ENCODE results near the gene DTD1. TPM values are rescaled to one million over a fixed set of nuclear protein-coding genes. Genes with fewer than 3 reads are reported as not detected.
"Not testable (repeated sequence)": the region's sequence is repeated elsewhere in the genome, so short reads cannot be mapped to it uniquely, and the experiment has no call there.

The DTD1 gene
- polyA plus RNA-seq, 4 donors: 23.0 to 33.6 (median 29.9) TPM

DNA sequence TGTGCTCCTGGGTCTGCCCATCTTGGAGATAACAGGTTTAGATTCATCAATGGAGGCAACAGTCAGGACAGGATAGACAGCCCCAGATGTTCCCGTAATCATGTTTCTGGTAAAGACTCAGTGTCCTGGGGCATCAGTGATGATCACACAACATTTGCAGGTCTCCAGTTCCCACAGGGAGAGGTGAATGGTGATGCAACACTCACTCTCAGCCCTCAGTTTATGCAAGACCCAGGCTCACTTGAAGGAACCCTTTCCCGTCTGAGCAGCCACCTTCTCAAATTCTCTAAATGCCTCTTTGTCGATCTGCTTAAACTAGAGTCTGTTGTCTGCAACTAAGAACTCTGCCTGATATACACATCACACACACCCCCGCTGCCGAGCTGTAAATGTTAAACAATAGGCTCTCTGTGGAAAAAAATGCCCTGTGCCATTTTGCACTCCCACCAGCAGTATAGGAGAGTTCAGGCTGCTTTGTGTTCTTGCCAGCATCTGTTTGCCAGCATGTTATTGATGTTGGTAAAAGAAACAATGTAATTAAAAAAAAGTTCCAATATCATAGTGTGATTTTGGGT lies 195.6 kb downstream of the DTD1 start:
- no peak for DNase-seq (ENCODE audit: low read depth in 4 of 4, low spot score in 2 of 4)

DNA sequence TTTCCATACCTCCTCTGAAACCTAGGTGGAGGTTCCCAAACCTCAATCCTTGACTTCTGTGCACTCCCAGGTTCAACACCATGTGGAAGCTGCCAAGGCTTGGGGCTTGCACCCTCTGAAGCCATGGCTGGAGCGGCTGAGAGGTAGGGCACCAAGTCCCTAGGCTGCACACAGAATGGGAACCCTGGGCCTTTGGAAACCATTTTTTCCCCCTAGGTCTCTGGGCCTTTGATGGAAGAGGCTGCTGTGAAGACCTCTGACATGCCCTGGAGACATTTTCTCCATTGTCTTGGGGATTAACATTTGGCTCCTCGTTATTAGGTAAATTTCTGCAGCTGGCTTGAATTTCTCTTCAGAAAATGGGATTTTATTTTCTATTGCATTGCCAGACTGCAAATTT lies 199.2 kb downstream of the DTD1 start:
- DNase-seq (ENCODE audit: low read depth in 4 of 4, low spot score in 2 of 4): not testable (repeated sequence)

GRCh38 chr20:18788021-18788420 lies 200.2 kb downstream of the DTD1 start:
- no peak for DNase-seq (ENCODE audit: low read depth in 4 of 4, low spot score in 2 of 4)

GRCh38 chr20:18790787-18791186 lies 202.9 kb downstream of the DTD1 start:
- no peak for DNase-seq (ENCODE audit: low read depth in 4 of 4, low spot score in 2 of 4)

DNA sequence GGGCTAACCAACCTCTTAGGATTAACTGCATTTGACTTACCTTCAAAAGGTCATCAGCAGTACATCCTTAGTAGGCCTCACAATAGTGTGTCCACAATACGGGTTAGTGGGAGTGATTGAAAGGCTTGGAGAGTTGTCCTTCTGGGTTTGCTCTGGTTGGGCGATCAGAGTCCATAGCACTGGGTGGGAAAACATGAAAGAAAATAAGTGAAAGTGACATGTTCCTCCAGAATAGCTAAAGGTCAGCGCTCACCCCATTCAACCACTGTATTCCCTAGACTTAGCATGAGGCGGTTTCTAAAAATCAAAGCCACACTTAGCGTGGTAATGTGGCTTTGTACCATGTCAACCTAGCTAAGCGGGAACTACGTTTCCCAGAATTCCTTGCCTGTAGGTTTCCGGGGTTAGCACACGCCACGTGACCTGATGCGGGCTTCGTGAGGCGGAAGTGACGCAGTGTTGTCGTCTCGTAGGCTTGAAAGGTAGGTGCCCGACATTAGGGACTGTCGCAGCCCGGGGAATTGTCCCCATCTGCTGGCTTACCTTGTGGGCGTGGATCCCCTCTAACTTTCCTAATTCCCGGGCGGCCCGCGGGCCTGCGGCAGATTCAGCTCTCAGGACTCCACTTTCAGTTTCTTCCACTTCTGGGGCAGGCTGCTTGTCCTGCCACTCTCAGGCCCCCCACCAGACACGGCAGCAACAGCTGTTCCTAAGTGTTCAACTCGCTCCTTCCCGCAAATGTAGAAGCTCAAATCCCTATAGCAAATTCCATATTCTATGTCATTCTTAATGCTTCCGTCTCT lies 206.0 kb downstream of the DTD1 start:
- DNase-seq (ENCODE audit: low read depth in 4 of 4, low spot score in 2 of 4): peak; percentile 84 to 93 (median 87)

DNA sequence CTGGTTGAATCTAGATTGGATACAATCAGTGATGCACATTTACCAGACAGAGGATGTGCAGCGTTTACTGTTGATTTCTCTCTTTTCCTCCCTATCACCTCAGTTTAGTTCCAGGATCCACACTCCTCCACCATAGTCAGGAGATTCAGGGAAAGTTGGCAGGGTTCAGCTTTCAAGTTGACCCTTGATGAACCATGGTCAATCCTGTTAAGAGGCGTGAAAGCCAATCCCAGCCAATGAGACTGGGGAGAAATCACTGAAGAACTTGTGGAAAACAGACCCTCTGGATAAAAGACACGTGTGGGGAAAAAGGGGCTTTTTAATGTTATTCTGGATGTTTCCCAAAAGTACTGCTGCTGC lies 206.6 kb downstream of the DTD1 start:
- DNase-seq (ENCODE audit: low read depth in 4 of 4, low spot score in 2 of 4): no peak

GRCh38 chr20:18795366-18795765 lies 207.5 kb downstream of the DTD1 start:
- DNase-seq (ENCODE audit: low read depth in 4 of 4, low spot score in 2 of 4): no peak

DNA sequence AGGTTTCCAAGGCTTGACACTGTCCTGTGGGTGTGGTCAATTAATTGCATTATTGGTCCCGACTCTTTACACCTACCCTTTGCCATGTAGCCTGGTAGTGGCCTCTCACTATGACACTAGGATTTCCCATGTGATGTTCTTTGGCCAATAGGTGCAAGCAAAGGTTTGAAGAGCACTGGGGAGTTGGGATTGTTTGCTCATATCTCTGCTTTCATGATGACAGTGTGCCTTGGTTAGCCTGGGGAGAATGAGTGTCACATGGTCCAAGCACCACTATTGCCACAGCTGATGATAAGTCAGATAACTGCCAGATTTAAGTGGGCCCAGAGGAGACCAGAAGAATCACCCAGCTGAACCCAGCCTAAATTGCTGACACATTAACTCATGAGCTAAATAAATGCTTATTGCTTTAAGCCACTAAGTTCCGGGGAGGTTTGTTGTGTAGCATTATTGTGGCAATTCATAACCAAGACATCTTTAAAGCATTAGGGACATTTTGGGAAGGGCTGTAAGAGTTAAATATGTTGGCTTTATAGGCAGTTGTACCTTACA lies 208.5 kb downstream of the DTD1 start:
- no peak for DNase-seq (ENCODE audit: low read depth in 4 of 4, low spot score in 2 of 4)

- no peak for DNase-seq (ENCODE audit: low read depth in 4 of 4, low spot score in 2 of 4)
These were observed 213.7 kb downstream of the DTD1 start for GRCh38 chr20:18801516-18801915.

DNA sequence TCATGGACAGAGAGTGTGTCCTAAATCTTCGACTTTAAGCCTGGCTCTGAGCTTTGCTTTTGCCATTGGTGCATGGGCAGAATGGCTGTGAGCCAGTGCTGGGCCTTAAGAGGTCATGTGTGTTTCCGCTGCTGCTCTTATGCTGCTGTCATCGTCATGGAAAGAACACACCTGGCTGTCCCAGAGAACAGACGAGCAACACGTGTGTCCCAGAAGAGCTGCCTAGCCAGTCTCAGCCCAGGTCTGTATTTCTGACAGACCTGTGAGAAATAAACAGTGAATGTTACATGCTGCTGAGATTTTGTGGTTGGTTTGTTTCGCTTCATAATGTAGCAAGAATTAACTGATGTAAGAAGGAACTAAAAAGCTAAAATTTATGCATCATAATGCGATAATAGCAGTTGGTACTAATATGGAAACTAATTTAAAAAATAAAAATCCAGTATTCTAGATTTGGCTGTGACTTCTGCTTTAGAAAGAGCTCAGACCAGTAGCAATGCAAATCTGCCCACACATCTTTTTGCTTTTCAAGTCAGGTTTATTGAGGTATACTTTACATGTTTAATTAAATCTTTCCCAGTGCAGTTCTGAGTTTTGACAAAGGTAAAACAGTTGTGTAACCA lies 214.3 kb downstream of the DTD1 start:
- peak in 1 of 4 donors; percentile 13 for DNase-seq (ENCODE audit: low read depth in 4 of 4, low spot score in 2 of 4)

DNA sequence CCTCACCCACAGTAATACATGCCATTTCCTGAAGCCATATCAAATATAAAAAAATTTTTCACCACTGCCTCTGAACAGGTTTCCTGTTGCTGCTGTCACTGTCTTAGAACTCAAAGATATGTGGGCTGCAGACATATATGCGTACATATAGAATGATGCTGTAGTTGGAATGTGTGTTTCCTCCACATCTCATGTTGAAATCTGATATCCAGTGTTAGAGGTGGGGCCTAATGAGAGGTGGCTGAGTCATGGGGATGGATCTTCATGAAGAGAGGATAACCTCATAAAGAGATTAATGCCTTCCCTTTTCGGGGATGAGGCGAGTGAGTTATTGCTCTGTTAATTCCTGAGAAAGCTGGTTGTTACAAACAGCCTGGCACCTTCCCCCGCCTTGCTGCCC lies 218.0 kb downstream of the DTD1 start:
- DNase-seq (ENCODE audit: low read depth in 4 of 4, low spot score in 2 of 4): no peak

GRCh38 chr20:18808712-18809111 lies 220.9 kb downstream of the DTD1 start:
- DNase-seq (ENCODE audit: low read depth in 4 of 4, low spot score in 2 of 4): no peak

DNA sequence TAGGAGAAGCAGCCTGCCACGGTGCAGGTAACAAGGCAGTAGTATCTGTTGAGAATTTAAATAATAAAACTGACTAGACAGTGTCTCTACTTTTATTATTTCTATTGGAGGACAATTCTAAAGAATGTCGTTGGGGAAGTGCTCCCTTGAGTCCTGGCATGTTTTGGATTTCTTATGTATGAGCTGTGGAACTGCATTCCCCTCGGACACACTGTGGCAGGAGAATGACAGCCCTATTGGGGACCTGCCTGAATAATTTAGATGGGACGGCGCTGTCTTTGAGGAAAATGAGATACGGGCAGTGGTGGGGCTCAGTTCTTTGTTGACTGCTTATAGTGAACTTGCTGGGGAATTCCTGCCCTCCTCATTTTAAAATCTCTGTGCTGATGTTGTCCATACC lies 223.3 kb downstream of the DTD1 start:
- no peak for DNase-seq (ENCODE audit: low read depth in 4 of 4, low spot score in 2 of 4)

DNA sequence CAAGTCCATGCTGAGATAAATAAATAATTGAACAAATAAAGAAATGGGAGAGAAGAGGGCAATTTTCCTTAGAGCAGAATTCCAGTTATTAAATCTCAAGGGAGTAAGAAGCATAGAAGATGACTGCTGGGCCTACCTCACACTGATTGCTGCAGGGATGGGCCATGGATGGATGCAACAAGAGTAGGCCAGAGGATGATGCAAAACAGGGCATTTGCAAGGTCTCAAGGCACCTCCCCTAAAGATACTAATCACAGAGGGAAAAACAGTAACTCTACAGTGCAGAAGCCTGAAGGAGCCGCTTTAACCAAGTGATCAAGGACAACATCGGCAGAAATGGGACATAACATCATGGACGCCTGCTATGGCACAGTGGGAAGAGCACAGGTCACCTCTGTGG lies 224.1 kb downstream of the DTD1 start:
- no peak for DNase-seq (ENCODE audit: low read depth in 4 of 4, low spot score in 2 of 4)

- no peak for DNase-seq (ENCODE audit: low read depth in 4 of 4, low spot score in 2 of 4)
These were observed 225.6 kb downstream of the DTD1 start, which contains the start of gene SCP2D1 for GRCh38 chr20:18813483-18813882. TSS of gene SCP2D1 (plus strand) at chr20:18813783. CDS start at chr20:18813816, 33 bp downstream.

GRCh38 chr20:18815194-18815942 lies 227.5 kb downstream of the DTD1 start:
- DNase-seq (ENCODE audit: low read depth in 4 of 4, low spot score in 2 of 4): no peak

Other genes with a start within 250 kb of the DTD1 start
- 1 to 10 TPM; 5.7 to 9.9 (median 7.0) TPM for gene DZANK1, start 121.0 kb upstream of the DTD1 start, polyA plus RNA-seq (ENCODE audit: insufficient read length in 4 of 4)
- 10 to 100 TPM; 16.2 to 21.6 (median 18.1) TPM for gene POLR3F, start 120.7 kb upstream of the DTD1 start, polyA plus RNA-seq (ENCODE audit: insufficient read length in 4 of 4)
- gene RBBP9, start 90.8 kb upstream of the DTD1 start, polyA plus RNA-seq (ENCODE audit: insufficient read length in 4 of 4): 10 to 100 TPM; 27.9 to 33.5 (median 32.0) TPM
- 10 to 100 TPM; 60.2 to 69.9 (median 63.5) TPM for gene SEC23B, start 80.1 kb upstream of the DTD1 start, polyA plus RNA-seq (ENCODE audit: insufficient read length in 4 of 4)
- 10 to 100 TPM; 77.5 to 96.5 (median 89.2) TPM for gene SMIM26, start 20.6 kb upstream of the DTD1 start, polyA plus RNA-seq (ENCODE audit: insufficient read length in 4 of 4)
- not detected for gene SCP2D1, start 225.7 kb downstream of the DTD1 start, polyA plus RNA-seq (ENCODE audit: insufficient read length in 4 of 4)

All from left renal cortex interstitium (tissue), 4 donors.